Neuron (in vitro differentiated cells): Measurements from ENCODE around the gene CTPS2.

Source experiments
- H2AFZ ChIP-seq: one replicate; pipeline ENCODE4 v1.6.1; 2013; ENCODE audit warnings: low read depth, mild to moderate bottlenecking, inconsistent platforms, low read length, moderate library complexity
- H3K27me3 ChIP-seq: one replicate; pipeline ENCODE4 v1.6.1; 2013; ENCODE audit warnings: low read length; ENCODE audit not compliant: insufficient read depth
- H3K36me3 ChIP-seq: one replicate; pipeline ENCODE4 v1.6.1; 2013; ENCODE audit warnings: low read length; ENCODE audit not compliant: insufficient read depth
- H3K4me1 ChIP-seq: one replicate; pipeline ENCODE4 v1.6.1; 2013; ENCODE audit warnings: low read length; ENCODE audit not compliant: insufficient read depth
- H3K4me3 ChIP-seq: 2 replicates; pipeline ENCODE4 v1.5.1; 2013; ENCODE audit warnings: mild to moderate bottlenecking, low read length, moderate library complexity
- H3K9me3 ChIP-seq: one replicate; pipeline ENCODE4 v1.6.1; 2013; ENCODE audit warnings: low read length

CTPS2 gene

GRCh38 chrX:16702700-16703599 lies 9.5 kb downstream of the CTPS2 start:
- Histone ChIP-seq H3K27me3 (no peaks in the 10 kb centered on the region), H3K36me3 (peaks cover 37% of the 10 kb centered on the region), H3K4me3 (no peak overlapping the region), H2AFZ (no peak overlapping the region), H3K9me3 (no peaks in the 10 kb centered on the region), H3K4me1 (no peaks in the 10 kb centered on the region)

GRCh38 chrX:16700734-16701133 lies 11.7 kb downstream of the CTPS2 start:
- Histone ChIP-seq H3K9me3 (no peaks in the 10 kb centered on the region), H3K27me3 (no peaks in the 10 kb centered on the region), H3K4me1 (no peaks in the 10 kb centered on the region), H3K36me3 (peaks cover 38% of the 10 kb centered on the region), H2AFZ (no peak overlapping the region), H3K4me3 (no peak overlapping the region)

GRCh38 chrX:16699389-16699788 lies 13.1 kb downstream of the CTPS2 start:
- H3K4me3 ChIP-seq: no peak overlapping the region
- H3K27me3 ChIP-seq: no peaks in the 10 kb centered on the region
- no peak overlapping the region for H2AFZ ChIP-seq
- no peaks in the 10 kb centered on the region for H3K9me3 ChIP-seq
- H3K36me3 ChIP-seq: peaks cover 42% of the 10 kb centered on the region
- H3K4me1 ChIP-seq: no peaks in the 10 kb centered on the region

GRCh38 chrX:16696956-16697355 lies 15.5 kb downstream of the CTPS2 start:
- Histone ChIP-seq H3K4me3 (no peak overlapping the region), H2AFZ (no peak overlapping the region), H3K4me1 (no peaks in the 10 kb centered on the region), H3K36me3 (peaks cover 55% of the 10 kb centered on the region), H3K9me3 (no peaks in the 10 kb centered on the region), H3K27me3 (no peaks in the 10 kb centered on the region)

GRCh38 chrX:16695079-16695676 lies 17.3 kb downstream of the CTPS2 start:
- no peak overlapping the region for H3K4me3 ChIP-seq
- no peaks in the 10 kb centered on the region for H3K4me1 ChIP-seq
- H3K36me3 ChIP-seq: peaks cover 61% of the 10 kb centered on the region
- H3K27me3 ChIP-seq: no peaks in the 10 kb centered on the region
- H3K9me3 ChIP-seq: no peaks in the 10 kb centered on the region
- H2AFZ ChIP-seq: no peak overlapping the region

GRCh38 chrX:16687514-16687913 lies 25.0 kb downstream of the CTPS2 start:
- Histone ChIP-seq H3K36me3 (peaks cover 68% of the 10 kb centered on the region), H3K4me1 (no peaks in the 10 kb centered on the region), H2AFZ (no peak overlapping the region), H3K27me3 (no peaks in the 10 kb centered on the region), H3K9me3 (no peaks in the 10 kb centered on the region), H3K4me3 (no peak overlapping the region)

GRCh38 chrX:16683007-16683664 lies 29.3 kb downstream of the CTPS2 start:
- no peaks in the 10 kb centered on the region for H3K27me3 ChIP-seq
- no peaks in the 10 kb centered on the region for H3K4me1 ChIP-seq
- no peak overlapping the region for H3K4me3 ChIP-seq
- H3K36me3 ChIP-seq: peaks cover 56% of the 10 kb centered on the region
- H2AFZ ChIP-seq: no peak overlapping the region
- no peaks in the 10 kb centered on the region for H3K9me3 ChIP-seq

GRCh38 chrX:16678689-16679088 lies 33.8 kb downstream of the CTPS2 start:
- Histone ChIP-seq H2AFZ (no peak overlapping the region), H3K9me3 (no peaks in the 10 kb centered on the region), H3K36me3 (peaks cover 48% of the 10 kb centered on the region), H3K4me3 (no peak overlapping the region), H3K4me1 (no peaks in the 10 kb centered on the region), H3K27me3 (no peaks in the 10 kb centered on the region)

GRCh38 chrX:16671005-16671404 lies 41.5 kb downstream of the CTPS2 start:
- Histone ChIP-seq H3K27me3 (no peaks in the 10 kb centered on the region), H3K4me3 (no peak overlapping the region), H3K9me3 (no peaks in the 10 kb centered on the region), H3K36me3 (peaks cover 39% of the 10 kb centered on the region), H3K4me1 (no peaks in the 10 kb centered on the region), H2AFZ (no peak overlapping the region)

- Histone ChIP-seq H3K36me3 (peaks cover 29% of the 10 kb centered on the region), H2AFZ (no peak overlapping the region), H3K4me1 (no peaks in the 10 kb centered on the region), H3K4me3 (no peak overlapping the region), H3K9me3 (no peaks in the 10 kb centered on the region), H3K27me3 (no peaks in the 10 kb centered on the region)
Measured at GRCh38 chrX:16666541-16666940, 45.9 kb downstream of the CTPS2 start.

GRCh38 chrX:16665089-16665488 lies 47.4 kb downstream of the CTPS2 start:
- H3K4me3 ChIP-seq: no peak overlapping the region
- H3K36me3 ChIP-seq: peaks cover 32% of the 10 kb centered on the region
- no peak overlapping the region for H2AFZ ChIP-seq
- no peaks in the 10 kb centered on the region for H3K4me1 ChIP-seq
- H3K27me3 ChIP-seq: no peaks in the 10 kb centered on the region
- H3K9me3 ChIP-seq: no peaks in the 10 kb centered on the region

- Histone ChIP-seq H3K9me3 (no peaks in the 10 kb centered on the region), H3K36me3 (peaks cover 29% of the 10 kb centered on the region), H3K4me1 (no peaks in the 10 kb centered on the region), H3K4me3 (no peak overlapping the region), H3K27me3 (no peaks in the 10 kb centered on the region), H2AFZ (no peak overlapping the region)
Measured at GRCh38 chrX:16664626-16665025, 47.8 kb downstream of the CTPS2 start.

- Histone ChIP-seq H3K9me3 (no peaks in the 10 kb centered on the region), H3K27me3 (no peaks in the 10 kb centered on the region), H3K4me1 (no peaks in the 10 kb centered on the region), H3K36me3 (peaks cover 29% of the 10 kb centered on the region), H2AFZ (no peak overlapping the region), H3K4me3 (no peak overlapping the region)
Measured at GRCh38 chrX:16664074-16664473, 48.4 kb downstream of the CTPS2 start.
